GM19452 (cell line): ENCODE data around the gene CNKSR2.
"Not testable (repeated sequence)": the region's sequence is repeated elsewhere in the genome, so short reads cannot be mapped to it uniquely, and the experiment has no call there.

Source experiments
- ATAC-seq: cut with Tn5 transposase; IDR thresholded peaks from one replicate; pipeline ENCODE4 v1.9.1; 2021; ENCODE audit not compliant: unreplicated experiment

CNKSR2 gene

GRCh38 chrX:21438792-21439191 lies 64.6 kb downstream of the CNKSR2 start:
- ATAC-seq = peak; percentile 95

DNA sequence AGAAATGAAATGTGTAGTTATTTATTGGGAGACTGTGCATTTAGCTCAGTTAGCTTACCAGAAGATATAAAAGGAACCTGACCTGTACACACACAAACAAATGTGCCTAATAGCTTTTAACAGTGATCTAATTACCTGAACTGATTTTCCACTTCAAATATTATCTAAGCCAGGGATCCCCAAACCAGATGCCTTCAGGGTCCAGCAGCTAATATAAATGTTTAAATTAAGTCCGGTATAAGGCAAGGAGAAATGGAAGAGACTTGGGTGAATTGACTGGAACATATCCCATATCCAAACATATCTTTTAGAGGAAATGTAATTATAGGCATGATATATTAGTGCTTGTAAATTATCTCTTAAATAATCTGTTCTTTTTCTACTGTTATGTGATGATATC lies 66.7 kb downstream of the CNKSR2 start:
- ATAC-seq = no peak

DNA sequence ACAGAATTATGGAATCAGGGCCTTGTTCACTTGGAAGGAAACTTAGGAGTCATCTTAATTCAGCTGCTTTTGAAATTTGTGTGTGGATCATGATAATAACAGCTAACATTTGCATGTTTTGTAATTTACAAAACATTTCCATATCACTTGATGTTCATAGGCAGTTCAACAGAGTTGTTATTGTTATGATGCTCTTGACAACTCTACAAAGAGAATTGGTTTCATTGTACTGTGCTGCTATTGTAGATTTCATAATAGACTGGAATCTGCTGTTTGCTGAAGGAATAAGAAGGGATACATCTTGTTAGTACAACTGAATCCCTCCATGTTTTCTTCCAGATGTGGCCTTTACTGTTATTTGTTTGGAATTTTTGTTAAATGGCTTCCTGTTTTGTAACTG lies 83.5 kb downstream of the CNKSR2 start:
- no peak for ATAC-seq

GRCh38 chrX:21469071-21469470 lies 94.9 kb downstream of the CNKSR2 start:
- no peak for ATAC-seq

DNA sequence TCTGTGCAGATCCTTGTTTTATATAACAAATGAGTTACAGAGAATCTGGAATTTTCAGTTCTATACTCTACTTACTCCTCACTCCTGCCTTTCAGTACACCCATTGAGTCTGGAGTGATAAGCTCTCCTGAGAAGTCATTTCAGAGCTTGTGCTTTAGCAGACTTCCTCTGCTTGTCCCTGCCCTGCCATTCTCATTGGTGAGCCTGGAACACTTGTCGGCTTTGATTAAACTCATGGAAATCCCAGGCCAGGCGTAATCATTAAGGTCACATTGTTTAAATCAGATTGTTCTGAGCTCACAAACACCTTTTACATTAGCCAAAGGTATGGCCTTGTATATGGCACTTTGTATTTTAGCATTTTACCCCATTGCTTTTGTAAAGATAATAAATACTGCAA lies 102.7 kb downstream of the CNKSR2 start:
- ATAC-seq = no peak

GRCh38 chrX:21479695-21480270 lies 105.6 kb downstream of the CNKSR2 start:
- ATAC-seq = peak; percentile 87

DNA sequence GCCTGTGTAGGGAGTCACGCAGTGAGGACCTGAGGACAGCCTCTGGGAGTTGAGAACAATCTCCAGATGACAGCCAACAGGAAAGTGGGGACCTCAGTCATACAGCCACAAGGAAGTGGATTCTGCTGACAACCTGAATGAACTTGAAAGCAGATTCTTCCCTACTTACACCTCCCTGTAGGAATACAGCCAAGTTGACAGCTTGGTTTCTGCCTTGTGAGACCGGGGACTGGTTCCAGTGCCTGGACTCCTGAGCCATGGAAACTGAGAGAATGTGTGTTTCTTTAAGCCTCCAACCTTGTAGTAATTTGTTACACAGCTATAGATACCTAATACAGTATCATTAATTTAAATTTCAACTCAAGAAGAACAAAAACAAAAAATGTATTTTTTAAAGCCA lies 107.5 kb downstream of the CNKSR2 start:
- no peak for ATAC-seq

- ATAC-seq = not testable (repeated sequence)
Observed at GRCh38 chrX:21484051-21484450, 109.8 kb downstream of the CNKSR2 start.

GRCh38 chrX:21487832-21488231 lies 113.6 kb downstream of the CNKSR2 start:
- no peak for ATAC-seq

- no peak for ATAC-seq
Observed at GRCh38 chrX:21490341-21490740, 116.1 kb downstream of the CNKSR2 start.

DNA sequence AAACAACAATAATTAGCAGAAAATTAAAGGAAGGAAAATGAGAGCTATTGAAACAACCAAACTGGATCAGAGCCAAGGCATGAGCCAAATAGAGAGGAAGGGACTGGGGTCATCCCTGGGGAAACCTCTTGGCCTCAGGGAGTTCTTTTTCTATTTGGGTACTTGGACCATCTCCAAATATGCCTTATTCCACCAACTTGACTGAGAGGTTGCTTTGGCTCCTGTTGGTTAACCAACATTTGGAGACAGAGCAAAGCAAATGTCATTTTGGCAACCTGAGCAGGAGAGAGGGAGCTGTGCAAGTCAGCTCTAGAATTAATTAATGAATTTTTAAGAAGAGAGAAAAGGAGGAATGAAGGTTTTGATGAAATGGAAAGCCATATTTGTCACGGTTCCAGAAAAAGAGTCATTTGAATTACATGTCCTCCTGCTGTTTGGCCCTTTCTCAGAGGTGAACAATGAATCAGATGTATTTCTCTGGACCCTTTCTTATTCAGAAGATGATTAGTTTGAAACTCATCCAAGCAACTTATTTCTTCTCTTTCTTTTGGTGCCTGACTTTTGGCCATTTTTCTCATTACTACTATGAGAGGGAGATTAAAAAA lies 119.1 kb downstream of the CNKSR2 start:
- ATAC-seq = no peak

GRCh38 chrX:21503593-21503992 lies 129.4 kb downstream of the CNKSR2 start:
- ATAC-seq = peak; percentile 61

DNA sequence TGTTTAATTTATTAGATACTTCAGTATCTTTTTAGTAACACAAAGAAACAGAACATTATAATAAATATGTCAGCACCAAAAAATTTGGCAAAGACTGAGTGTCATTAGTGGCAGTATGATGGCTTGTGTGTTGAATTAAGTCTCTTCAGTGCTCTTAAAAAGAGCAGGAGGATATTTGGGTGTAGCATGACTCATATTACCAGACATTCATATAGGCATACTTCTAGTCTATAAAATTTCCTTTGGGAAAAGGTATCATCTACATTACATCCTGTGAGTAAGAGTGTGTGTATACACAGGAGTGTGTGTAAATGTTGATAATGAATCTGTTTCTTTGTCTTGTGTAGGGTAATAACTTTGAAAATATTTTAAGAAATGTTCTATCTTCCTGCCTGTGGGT lies 135.7 kb downstream of the CNKSR2 start:
- ATAC-seq = no peak

DNA sequence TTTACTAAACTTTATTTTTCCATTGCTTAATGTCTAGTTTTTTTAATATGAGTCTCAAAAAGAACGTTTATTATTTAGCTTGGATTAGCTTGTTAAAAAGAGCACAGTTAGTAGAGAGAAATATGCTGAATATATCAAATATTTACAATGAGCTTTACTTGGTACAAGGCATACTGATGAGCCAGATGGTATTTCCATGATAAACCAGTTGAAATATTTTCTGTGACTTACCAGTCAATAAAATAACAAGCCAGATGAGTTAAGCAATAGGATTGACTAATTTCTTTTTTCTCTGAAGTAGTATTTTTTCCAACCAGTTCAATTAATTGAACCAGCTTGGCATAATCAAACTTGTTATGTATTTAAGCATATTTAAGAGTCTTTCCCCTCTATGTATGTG lies 149.8 kb downstream of the CNKSR2 start:
- ATAC-seq = no peak

DNA sequence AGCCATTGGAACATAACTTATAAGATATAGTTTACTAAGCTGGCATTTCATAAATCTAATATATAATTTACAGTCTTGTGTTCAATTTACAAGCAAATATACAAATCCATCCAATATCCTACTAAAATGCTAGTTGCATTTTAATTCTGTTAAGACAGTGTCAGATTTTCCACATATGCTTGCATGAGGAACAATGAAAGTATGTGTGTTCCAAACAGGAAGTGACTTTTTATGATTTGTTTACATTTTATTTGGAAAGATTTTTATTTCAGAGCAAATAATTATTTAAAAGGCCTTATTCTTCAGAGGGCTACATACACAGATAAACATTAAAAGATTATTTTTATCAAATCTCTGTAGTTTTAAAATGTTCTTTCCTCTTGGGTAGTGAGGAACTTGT lies 153.9 kb downstream of the CNKSR2 start:
- no peak for ATAC-seq

GRCh38 chrX:21529771-21530170 lies 155.6 kb downstream of the CNKSR2 start:
- no peak for ATAC-seq

DNA sequence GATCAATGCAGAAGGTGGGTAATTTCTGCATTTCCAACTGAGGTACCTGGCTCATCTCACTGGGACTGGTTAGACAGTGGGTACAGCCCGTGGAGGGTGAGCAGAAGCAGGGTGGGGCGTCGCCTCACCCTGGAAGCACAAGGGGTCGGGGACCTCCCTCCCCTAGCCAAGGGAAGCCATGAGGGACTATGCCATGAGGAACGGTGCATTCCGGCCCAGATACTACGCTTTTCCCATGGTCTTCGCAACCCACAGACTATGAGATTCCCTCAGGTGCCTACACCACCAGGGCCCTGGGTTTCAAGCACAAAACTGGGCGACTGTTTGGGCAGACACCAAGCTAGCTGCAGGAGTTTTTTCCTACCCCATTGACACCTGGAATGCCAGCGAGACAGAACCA lies 170.4 kb downstream of the CNKSR2 start:
- not testable (repeated sequence) for ATAC-seq

GRCh38 chrX:21559417-21559816 lies 185.2 kb downstream of the CNKSR2 start:
- ATAC-seq = no peak

- ATAC-seq = no peak
Observed at GRCh38 chrX:21565025-21565424, 190.8 kb downstream of the CNKSR2 start.

DNA sequence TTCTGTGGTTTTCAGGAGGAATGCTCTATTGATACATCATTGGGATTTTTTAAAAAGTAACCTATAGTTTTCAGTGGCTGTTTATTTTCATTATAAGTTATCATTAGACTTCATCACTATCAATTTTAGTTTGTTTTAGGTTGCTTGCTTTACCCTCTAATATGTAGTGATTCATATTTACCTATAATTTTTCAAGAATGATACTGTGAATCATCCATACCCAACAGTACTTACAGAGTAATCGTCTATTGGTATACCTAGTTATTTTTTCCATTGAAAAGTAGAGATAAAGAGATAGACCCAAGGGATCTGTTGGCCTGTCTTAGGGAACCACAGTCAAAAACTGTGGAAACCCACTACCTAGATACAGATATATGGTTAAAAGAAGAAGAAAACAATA lies 200.6 kb downstream of the CNKSR2 start:
- ATAC-seq = no peak

DNA sequence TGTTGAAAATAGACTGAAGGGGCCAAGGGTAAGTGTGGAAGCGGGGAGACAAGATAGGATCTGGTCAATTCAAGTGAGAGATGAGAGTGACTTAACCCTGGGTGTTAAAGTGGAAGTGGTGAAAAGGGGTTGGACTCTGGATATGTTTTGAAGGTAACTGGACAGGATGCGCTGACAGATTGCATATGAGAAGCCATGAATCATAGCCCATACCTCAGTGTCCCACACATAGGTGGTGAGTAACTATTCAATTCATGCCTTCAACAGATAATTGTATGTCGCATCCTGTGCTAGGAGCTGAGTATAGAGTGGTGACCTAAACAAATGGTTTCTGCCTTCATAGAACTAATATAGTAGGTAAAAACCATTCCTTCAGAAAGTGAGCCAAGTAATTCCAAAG lies 207.3 kb downstream of the CNKSR2 start:
- ATAC-seq = no peak

- ATAC-seq = no peak
Observed at GRCh38 chrX:21586001-21586400, 211.8 kb downstream of the CNKSR2 start.
